GM19468 (cell line): ENCODE measurements around the gene MPDZ.

ENCODE experiments used
- ATAC-seq: cut with Tn5 transposase; IDR thresholded peaks from one replicate; pipeline ENCODE4 v1.9.1; 2021; ENCODE audit warnings: mild to moderate bottlenecking, moderate library complexity, moderate number of reproducible peaks; ENCODE audit not compliant: unreplicated experiment; ENCODE audit errors: extremely low read depth

MPDZ gene

GRCh38 chr9:13279284-13280141 is at the start of gene MPDZ:
TSS of gene MPDZ (minus strand) at chr9:13279692. CDS start at chr9:13250315, 29,377 bp downstream.
- no peak for ATAC-seq

- no peak for ATAC-seq
Observed at GRCh38 chr9:13324988-13325387, 45.5 kb upstream of the MPDZ start.

GRCh38 chr9:13322828-13323550 is 43.5 kb upstream of the MPDZ start:
- no peak for ATAC-seq

- ATAC-seq, result no peak
Observed at GRCh38 chr9:13318027-13318426, 38.5 kb upstream of the MPDZ start.

- ATAC-seq, result no peak
Observed at GRCh38 chr9:13296972-13297371, 17.5 kb upstream of the MPDZ start.

- ATAC-seq, result no peak
Observed at GRCh38 chr9:13295556-13295955, 16.1 kb upstream of the MPDZ start.

- ATAC-seq, result no peak
Observed at GRCh38 chr9:13292782-13293181, 13.3 kb upstream of the MPDZ start.

GRCh38 chr9:13292158-13292557 is 12.7 kb upstream of the MPDZ start:
- ATAC-seq, result no peak

GRCh38 chr9:13291718-13292117 is 12.2 kb upstream of the MPDZ start:
- no peak for ATAC-seq

- ATAC-seq, result no peak
Observed at GRCh38 chr9:13284011-13284410, 4.5 kb upstream of the MPDZ start.

- ATAC-seq, result no peak
Observed at GRCh38 chr9:13282998-13283397, 3.5 kb upstream of the MPDZ start.

- no peak for ATAC-seq
Observed at GRCh38 chr9:13281356-13282016, 2.0 kb upstream of the MPDZ start.

- ATAC-seq, result no peak
Observed at GRCh38 chr9:13278368-13279246, 885 bp downstream of the MPDZ start.

GRCh38 chr9:13278023-13278367 is 1.5 kb downstream of the MPDZ start:
- no peak for ATAC-seq

GRCh38 chr9:13274886-13275641 is 4.4 kb downstream of the MPDZ start:
- no peak for ATAC-seq

GRCh38 chr9:13270734-13271133 is 8.8 kb downstream of the MPDZ start:
- ATAC-seq, result no peak

- no peak for ATAC-seq
Observed at GRCh38 chr9:13269589-13270452, 9.7 kb downstream of the MPDZ start.

GRCh38 chr9:13268469-13268868 is 11.0 kb downstream of the MPDZ start:
- ATAC-seq, result no peak
